ENCODE data around the gene PIK3CA.

GRCh38 chr3:179166561-179167201 lies 18.5 kb downstream of the PIK3CA start:
- TF ChIP-seq, protein P1, sequence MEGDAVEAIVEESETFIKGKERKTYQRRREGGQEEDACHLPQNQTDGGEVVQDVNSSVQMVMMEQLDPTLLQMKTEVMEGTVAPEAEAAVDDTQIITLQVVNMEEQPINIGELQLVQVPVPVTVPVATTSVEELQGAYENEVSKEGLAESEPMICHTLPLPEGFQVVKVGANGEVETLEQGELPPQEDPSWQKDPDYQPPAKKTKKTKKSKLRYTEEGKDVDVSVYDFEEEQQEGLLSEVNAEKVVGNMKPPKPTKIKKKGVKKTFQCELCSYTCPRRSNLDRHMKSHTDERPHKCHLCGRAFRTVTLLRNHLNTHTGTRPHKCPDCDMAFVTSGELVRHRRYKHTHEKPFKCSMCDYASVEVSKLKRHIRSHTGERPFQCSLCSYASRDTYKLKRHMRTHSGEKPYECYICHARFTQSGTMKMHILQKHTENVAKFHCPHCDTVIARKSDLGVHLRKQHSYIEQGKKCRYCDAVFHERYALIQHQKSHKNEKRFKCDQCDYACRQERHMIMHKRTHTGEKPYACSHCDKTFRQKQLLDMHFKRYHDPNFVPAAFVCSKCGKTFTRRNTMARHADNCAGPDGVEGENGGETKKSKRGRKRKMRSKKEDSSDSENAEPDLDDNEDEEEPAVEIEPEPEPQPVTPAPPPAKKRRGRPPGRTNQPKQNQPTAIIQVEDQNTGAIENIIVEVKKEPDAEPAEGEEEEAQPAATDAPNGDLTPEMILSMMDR (IDR thresholded peaks at IDR 0.05) = no peak
- TF ChIP-seq POLR2A (IDR thresholded peaks at IDR 0.05) = no peak

Measured in vagina (tissue), 2 donors.